ENCODE data around the gene KLHL1. TPM values are rescaled to one million over a fixed set of nuclear protein-coding genes. Genes with fewer than 3 reads are reported as not detected.

Gene KLHL1
- total RNA-seq, 1 donor from 2014 or later = not detected

GRCh38 chr13:69704311-69704710, 403.9 kb downstream of the KLHL1 start:
- Histone ChIP-seq H3K27ac (ENCODE audit: low read depth, low read length) (no peak overlapping the region), H3K36me3 (ENCODE audit: insufficient read depth, low read length) (no peaks in the 10 kb centered on the region), H3K4me2 (ENCODE audit: low read length) (no peak overlapping the region), H3K79me2 (ENCODE audit: insufficient read depth, low read length) (no peaks in the 10 kb centered on the region), H3K9me3 (ENCODE audit: insufficient read depth, low read depth, low read length) (no peaks in the 10 kb centered on the region), H3K27me3 (ENCODE audit: insufficient read depth, low read length) (no peaks in the 10 kb centered on the region), H3K4me1 (ENCODE audit: insufficient read depth, low read length) (no peaks in the 10 kb centered on the region), H2AFZ (ENCODE audit: low read depth, low read length) (no peak overlapping the region), H3K4me3 (ENCODE audit: insufficient read depth, low read depth, low read length) (no peak overlapping the region), H3K9ac (ENCODE audit: low read length) (no peak overlapping the region), H4K20me1 (ENCODE audit: insufficient read depth, low read length) (no peaks in the 10 kb centered on the region)
- H3K4me3 Mint-ChIP-seq (ENCODE audit: unreplicated experiment) = no peak overlapping the region
- H3K27me3 Mint-ChIP-seq (ENCODE audit: low read depth, unreplicated experiment) = no peaks in the 10 kb centered on the region
- TF ChIP-seq EZH2 (IDR thresholded peaks at IDR 0.05; ENCODE audit: insufficient read depth, low read length) = no peak
- H3K36me3 Mint-ChIP-seq (ENCODE audit: low read depth, unreplicated experiment) = no peaks in the 10 kb centered on the region
- FAIRE-seq = no peak
- no peaks in the 10 kb centered on the region for H3K9me3 Mint-ChIP-seq (ENCODE audit: unreplicated experiment)
- peaks cover 9% of the 10 kb centered on the region for H3K4me1 Mint-ChIP-seq (ENCODE audit: low read depth, unreplicated experiment)
- peak; percentile 80 for DNase-seq (ENCODE audit: low read depth)
- peak overlapping the region; percentile 6 for H3K27ac Mint-ChIP-seq (ENCODE audit: unreplicated experiment)

- Mint-ChIP-seq H3K9me3 (ENCODE audit: unreplicated experiment) (no peaks in the 10 kb centered on the region), H3K27me3 (ENCODE audit: low read depth, unreplicated experiment) (no peaks in the 10 kb centered on the region), H3K4me1 (ENCODE audit: low read depth, unreplicated experiment) (no peaks in the 10 kb centered on the region), H3K27ac (ENCODE audit: unreplicated experiment) (no peak overlapping the region), H3K4me3 (ENCODE audit: unreplicated experiment) (no peak overlapping the region), H3K36me3 (ENCODE audit: low read depth, unreplicated experiment) (no peaks in the 10 kb centered on the region)
- Histone ChIP-seq H3K79me2 (ENCODE audit: insufficient read depth, low read length) (no peaks in the 10 kb centered on the region), H3K9ac (ENCODE audit: low read length) (no peak overlapping the region), H3K9me3 (ENCODE audit: insufficient read depth, low read depth, low read length) (no peaks in the 10 kb centered on the region), H2AFZ (ENCODE audit: low read depth, low read length) (no peak overlapping the region), H3K27me3 (ENCODE audit: insufficient read depth, low read length) (no peaks in the 10 kb centered on the region), H4K20me1 (ENCODE audit: insufficient read depth, low read length) (no peaks in the 10 kb centered on the region), H3K4me3 (ENCODE audit: insufficient read depth, low read depth, low read length) (no peak overlapping the region), H3K27ac (ENCODE audit: low read depth, low read length) (no peak overlapping the region), H3K36me3 (ENCODE audit: insufficient read depth, low read length) (no peaks in the 10 kb centered on the region), H3K4me1 (ENCODE audit: insufficient read depth, low read length) (no peaks in the 10 kb centered on the region), H3K4me2 (ENCODE audit: low read length) (no peak overlapping the region)
- FAIRE-seq (no peak), DNase-seq (ENCODE audit: low read depth) (no peak)
- no peak for TF ChIP-seq CTCF (IDR thresholded peaks at IDR 0.05; ENCODE audit: insufficient read depth, low read depth, low read length)
- no peak for TF ChIP-seq EZH2 (IDR thresholded peaks at IDR 0.05; ENCODE audit: insufficient read depth, low read length)
Measured at GRCh38 chr13:69690999-69691398, 417.3 kb downstream of the KLHL1 start.

- Mint-ChIP-seq H3K4me3 (ENCODE audit: unreplicated experiment) (no peak overlapping the region), H3K27me3 (ENCODE audit: low read depth, unreplicated experiment) (no peaks in the 10 kb centered on the region), H3K27ac (ENCODE audit: unreplicated experiment) (no peak overlapping the region), H3K9me3 (ENCODE audit: unreplicated experiment) (peaks cover under 1% of the 10 kb centered on the region), H3K4me1 (ENCODE audit: low read depth, unreplicated experiment) (no peaks in the 10 kb centered on the region), H3K36me3 (ENCODE audit: low read depth, unreplicated experiment) (no peaks in the 10 kb centered on the region)
- no peaks in the 10 kb centered on the region for H4K20me1 ChIP-seq (ENCODE audit: insufficient read depth, low read length)
- no peak overlapping the region for H3K4me2 ChIP-seq (ENCODE audit: low read length)
- H2AFZ ChIP-seq (ENCODE audit: low read depth, low read length) = no peak overlapping the region
- no peaks in the 10 kb centered on the region for H3K27me3 ChIP-seq (ENCODE audit: insufficient read depth, low read length)
- no peaks in the 10 kb centered on the region for H3K36me3 ChIP-seq (ENCODE audit: insufficient read depth, low read length)
- H3K4me1 ChIP-seq (ENCODE audit: insufficient read depth, low read length) = no peaks in the 10 kb centered on the region
- no peak overlapping the region for H3K9ac ChIP-seq (ENCODE audit: low read length)
- FAIRE-seq (no peak), DNase-seq (ENCODE audit: low read depth) (no peak)
- no peak overlapping the region for H3K27ac ChIP-seq (ENCODE audit: low read depth, low read length)
- no peaks in the 10 kb centered on the region for H3K9me3 ChIP-seq (ENCODE audit: insufficient read depth, low read depth, low read length)
- no peaks in the 10 kb centered on the region for H3K79me2 ChIP-seq (ENCODE audit: insufficient read depth, low read length)
- no peak for TF ChIP-seq CTCF (IDR thresholded peaks at IDR 0.05; ENCODE audit: insufficient read depth, low read depth, low read length)
- no peak for TF ChIP-seq EZH2 (IDR thresholded peaks at IDR 0.05; ENCODE audit: insufficient read depth, low read length)
- H3K4me3 ChIP-seq (ENCODE audit: insufficient read depth, low read depth, low read length) = no peak overlapping the region
Measured at GRCh38 chr13:69683921-69684686, 424.1 kb downstream of the KLHL1 start.
